ENCODE measurements around the gene TBATA.

GRCh38 chr10:70726909-70727495 lies 58.2 kb downstream of the TBATA start:
- no peak for TF ChIP-seq CTCF (IDR thresholded peaks at IDR 0.05)
- no peak for TF ChIP-seq ZFX (IDR thresholded peaks at IDR 0.05; ENCODE audit: borderline replicate concordance)

Measured in 22Rv1 (cell line).